Astrocyte (in vitro differentiated cells and primary cell): ENCODE results near the gene TLCD1. TPM values are rescaled to one million over a fixed set of nuclear protein-coding genes. Genes with fewer than 3 reads are reported as not detected.

Experiments used
- DNase-seq: peaks from one replicate; pipeline ENCODE4 v3.0.0-alpha.2; 2010; ENCODE audit warnings: low read depth
- FAIRE-seq: peaks from 2 replicates; lab custom pipeline; 2011; peaks lifted over from hg19 to GRCh38; lab: Jason Lieb, UNC
- H2AFZ ChIP-seq: 2 replicates; pipeline ENCODE4 v1.6.0; 2012; ENCODE audit warnings: low read depth, low read length, inconsistent platforms
- H3K27ac ChIP-seq: 2 replicates; pipeline ENCODE4 v1.5.1; 2011; ENCODE audit warnings: low read depth, low read length, inconsistent platforms
- H3K27me3 ChIP-seq: 2 replicates; pipeline ENCODE4 v1.6.0; 2011; ENCODE audit warnings: low read length, inconsistent platforms; ENCODE audit not compliant: insufficient read depth
- H3K36me3 ChIP-seq: 2 replicates; pipeline ENCODE4 v1.5.1; 2011; ENCODE audit warnings: low read length, inconsistent platforms; ENCODE audit not compliant: insufficient read depth
- H3K4me1 ChIP-seq: 2 replicates; pipeline ENCODE4 v1.5.1; 2011; ENCODE audit warnings: low read length, inconsistent platforms; ENCODE audit not compliant: insufficient read depth
- H3K4me2 ChIP-seq: 2 replicates; pipeline ENCODE4 v1.6.0; 2012; ENCODE audit warnings: low read length, inconsistent platforms
- H3K4me3 ChIP-seq: 2 replicates; pipeline ENCODE4 v1.5.1; 2011; ENCODE audit warnings: low read depth, mild to moderate bottlenecking, low read length, inconsistent platforms; ENCODE audit not compliant: insufficient read depth
- H3K79me2 ChIP-seq: 2 replicates; pipeline ENCODE4 v1.6.0; 2012; ENCODE audit warnings: mild to moderate bottlenecking, low read length, inconsistent platforms; ENCODE audit not compliant: insufficient read depth
- H3K9ac ChIP-seq: 2 replicates; pipeline ENCODE4 v1.6.0; 2012; ENCODE audit warnings: mild to moderate bottlenecking, low read length, inconsistent platforms
- H3K9me3 ChIP-seq: 2 replicates; pipeline ENCODE4 v1.5.1; 2012; ENCODE audit warnings: low read depth, mild to moderate bottlenecking, low read length, inconsistent platforms; ENCODE audit not compliant: insufficient read depth
- H4K20me1 ChIP-seq: 2 replicates; pipeline ENCODE4 v1.6.0; 2012; ENCODE audit warnings: low read length, inconsistent platforms; ENCODE audit not compliant: insufficient read depth
- H3K27ac Mint-ChIP-seq: one replicate; pipeline ENCODE4 v1.8.0; 2021; ENCODE audit warnings: mild to moderate bottlenecking, mixed read lengths; ENCODE audit not compliant: unreplicated experiment
- H3K27me3 Mint-ChIP-seq: one replicate; pipeline ENCODE4 v1.8.0; 2021; ENCODE audit warnings: low read depth, mixed read lengths; ENCODE audit not compliant: unreplicated experiment
- H3K36me3 Mint-ChIP-seq: one replicate; pipeline ENCODE4 v1.8.0; 2021; ENCODE audit warnings: low read depth, mixed read lengths; ENCODE audit not compliant: unreplicated experiment
- H3K4me1 Mint-ChIP-seq: one replicate; pipeline ENCODE4 v1.8.0; 2021; ENCODE audit warnings: low read depth, mixed read lengths; ENCODE audit not compliant: unreplicated experiment
- H3K4me3 Mint-ChIP-seq: one replicate; pipeline ENCODE4 v1.8.0; 2021; ENCODE audit warnings: mild to moderate bottlenecking, moderate library complexity, mixed read lengths; ENCODE audit not compliant: unreplicated experiment
- H3K9me3 Mint-ChIP-seq: one replicate; pipeline ENCODE4 v1.8.0; 2021; ENCODE audit warnings: mild to moderate bottlenecking, mixed read lengths; ENCODE audit not compliant: unreplicated experiment
- CTCF ChIP-seq: IDR thresholded peaks from 2 replicates; pipeline ENCODE4 v1.5.1; 2011; ENCODE audit warnings: low read depth, mild to moderate bottlenecking, inconsistent platforms, low read length, moderate library complexity; ENCODE audit not compliant: insufficient read depth
- EZH2 ChIP-seq: IDR thresholded peaks from 2 replicates; pipeline ENCODE4 v1.6.1; 2012; ENCODE audit warnings: mild to moderate bottlenecking, low read length, inconsistent platforms; ENCODE audit not compliant: insufficient read depth
- total RNA-seq: library from RNA; stranded (reverse); gene quantifications from 2 replicates; pipeline ENCODE4 v1.2.1, GENCODE V29; 2021

TLCD1 gene
- total RNA-seq, 1 donor from 2014 or later = 25.1 TPM

- FAIRE-seq = no peak
- H3K27me3 Mint-ChIP-seq = no peaks in the 10 kb centered on the region
- no peaks in the 10 kb centered on the region for H3K9me3 Mint-ChIP-seq
- no peak overlapping the region for H2AFZ ChIP-seq
- no peak overlapping the region for H3K27ac ChIP-seq
- H3K4me1 Mint-ChIP-seq = peaks cover 13% of the 10 kb centered on the region
- H3K9me3 ChIP-seq = no peaks in the 10 kb centered on the region
- peak overlapping the region; percentile 40 for H3K4me3 Mint-ChIP-seq
- H3K9ac ChIP-seq = peak overlapping the region; percentile 3
- TF ChIP-seq CTCF (no peak), EZH2 (no peak)
- no peak overlapping the region for H3K4me3 ChIP-seq
- H3K27me3 ChIP-seq = no peaks in the 10 kb centered on the region
- peak overlapping the region; percentile 4 for H3K4me2 ChIP-seq
- peaks cover 2% of the 10 kb centered on the region for H3K36me3 ChIP-seq
- H3K4me1 ChIP-seq = no peaks in the 10 kb centered on the region
- DNase-seq = peak; percentile 51
- peaks cover 73% of the 10 kb centered on the region for H4K20me1 ChIP-seq
- H3K27ac Mint-ChIP-seq = peak overlapping the region; percentile 26
- peaks cover 15% of the 10 kb centered on the region for H3K36me3 Mint-ChIP-seq
- peaks cover 6% of the 10 kb centered on the region for H3K79me2 ChIP-seq
Observed at GRCh38 chr17:28760601-28761562, 34.8 kb upstream of the TLCD1 start.

- Mint-ChIP-seq H3K36me3 (peaks cover 15% of the 10 kb centered on the region), H3K27ac (peak overlapping the region; percentile 38), H3K9me3 (no peaks in the 10 kb centered on the region), H3K27me3 (no peaks in the 10 kb centered on the region), H3K4me1 (peaks cover 17% of the 10 kb centered on the region), H3K4me3 (no peak overlapping the region)
- H4K20me1 ChIP-seq = peaks cover 74% of the 10 kb centered on the region
- H3K4me1 ChIP-seq = no peaks in the 10 kb centered on the region
- H3K9ac ChIP-seq = no peak overlapping the region
- no peaks in the 10 kb centered on the region for H3K9me3 ChIP-seq
- H3K36me3 ChIP-seq = peaks cover 2% of the 10 kb centered on the region
- H3K27me3 ChIP-seq = no peaks in the 10 kb centered on the region
- no peak overlapping the region for H3K4me3 ChIP-seq
- peaks cover 6% of the 10 kb centered on the region for H3K79me2 ChIP-seq
- FAIRE-seq (no peak), DNase-seq (no peak)
- no peak overlapping the region for H2AFZ ChIP-seq
- no peak overlapping the region for H3K4me2 ChIP-seq
- no peak for TF ChIP-seq EZH2
- no peak for TF ChIP-seq CTCF
- H3K27ac ChIP-seq = no peak overlapping the region
Observed at GRCh38 chr17:28759256-28759865, 33.3 kb upstream of the TLCD1 start.
